Stimulated activated CD8-positive, alpha-beta memory T cell treated with anti-CD3 and anti-CD28 coated beads, Interleukin-7, amount 100 ng/mL, for 48 hours (primary cell): ENCODE results near the gene RNF169.
A peak's percentile ranks its signal among the peaks of the same experiment; 100 is the strongest.

Source experiments
- DNase-seq, 2 donors: peaks; one replicate each; pipeline ENCODE4 v3.0.0-alpha.2; 2020; ENCODE audit warnings: low read depth in 1 of 2; ENCODE audit errors: extremely low read depth in 1 of 2

RNF169 gene

DNA sequence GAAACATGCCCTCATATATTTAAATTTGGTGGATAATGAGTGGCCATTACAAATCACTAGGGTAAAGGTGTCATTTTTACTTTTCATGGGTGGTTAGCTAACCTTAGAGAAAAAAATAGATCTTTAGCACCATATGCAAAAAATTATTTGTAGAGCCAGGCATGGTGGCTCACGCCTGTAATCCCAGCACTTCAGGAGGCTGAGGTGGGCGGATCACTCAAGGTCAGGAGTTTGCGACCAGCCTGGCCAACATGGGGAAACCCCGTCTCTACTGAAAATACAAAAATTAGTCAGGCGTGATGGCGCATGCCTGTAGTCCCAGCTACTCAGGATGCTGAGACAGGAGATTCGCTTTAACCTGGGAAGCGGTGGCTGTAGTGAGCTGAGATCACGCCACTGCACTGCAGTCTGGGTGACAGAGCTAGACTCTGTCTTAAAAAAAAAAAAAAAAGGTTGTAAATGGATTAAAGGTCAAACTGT, 19.6 kb downstream of the RNF169 start:
- DNase-seq, result peak in 1 of 2 donors; percentile 28

DNA sequence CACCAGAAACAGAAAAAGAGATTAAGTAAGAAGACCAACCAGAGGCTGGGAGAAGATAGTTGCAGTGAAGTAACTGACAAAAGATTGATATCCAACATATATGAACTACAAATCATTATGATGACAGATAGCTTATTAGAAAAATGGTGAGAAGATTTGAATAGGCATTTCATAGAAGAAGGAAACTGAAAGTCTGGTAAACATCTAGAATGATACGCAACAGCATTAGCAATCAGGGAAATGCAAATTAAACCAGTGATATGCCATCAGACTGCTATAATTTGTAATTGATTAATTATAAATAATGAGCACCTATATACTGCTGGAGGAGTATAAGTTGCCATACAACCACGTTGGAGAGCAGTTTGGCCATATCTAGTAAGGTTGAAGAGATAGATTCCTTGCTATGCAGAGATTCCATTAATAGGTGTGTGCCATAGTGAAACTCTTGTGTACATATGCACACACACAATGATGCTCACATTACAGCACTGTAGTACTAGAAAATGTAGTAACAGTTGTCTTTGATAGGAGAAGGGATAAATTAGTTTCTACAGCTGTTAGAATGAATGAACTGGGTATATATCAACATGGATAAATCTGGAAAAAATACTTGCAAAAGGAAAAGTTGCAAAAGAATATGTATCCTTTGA, 20.5 kb downstream of the RNF169 start:
- no peak for DNase-seq

DNA sequence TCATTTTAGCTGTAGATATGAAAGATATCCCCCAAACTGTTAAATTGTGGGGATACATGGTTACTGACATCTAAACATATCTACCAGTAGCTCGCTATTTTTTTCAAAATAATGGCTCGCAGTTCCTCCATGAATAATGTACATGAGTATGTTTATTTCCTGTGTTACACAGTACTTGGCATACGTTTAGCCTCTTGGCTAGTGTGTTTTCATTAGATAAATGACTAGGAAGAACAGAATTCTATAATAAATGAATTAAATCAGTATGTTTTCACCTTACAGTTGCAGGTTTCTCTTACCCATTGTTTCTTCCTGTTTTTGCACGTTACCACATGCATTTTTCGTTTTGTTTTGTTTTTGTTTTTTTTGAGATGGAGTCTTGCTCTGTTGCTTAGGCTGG, 21.8 kb downstream of the RNF169 start:
- no peak for DNase-seq

DNA sequence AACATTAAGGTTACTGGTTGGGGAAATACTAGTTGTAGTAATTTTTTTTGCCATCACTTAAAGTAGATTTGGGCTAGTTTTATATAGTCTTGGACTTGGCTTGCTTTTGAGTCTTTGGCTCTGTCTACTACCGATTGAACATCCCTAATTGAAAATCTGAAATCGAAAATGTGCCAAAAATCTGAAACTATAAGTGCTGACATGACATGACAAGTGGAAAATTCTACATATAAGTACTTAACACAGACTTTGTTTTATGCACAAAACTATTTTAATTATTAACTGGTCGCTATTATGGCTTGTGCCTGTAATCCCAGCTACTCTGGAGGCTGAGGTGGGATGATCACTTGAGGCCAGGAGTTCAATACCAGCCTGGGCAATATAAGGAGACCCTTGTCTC, 22.5 kb downstream of the RNF169 start:
- no peak for DNase-seq

DNA sequence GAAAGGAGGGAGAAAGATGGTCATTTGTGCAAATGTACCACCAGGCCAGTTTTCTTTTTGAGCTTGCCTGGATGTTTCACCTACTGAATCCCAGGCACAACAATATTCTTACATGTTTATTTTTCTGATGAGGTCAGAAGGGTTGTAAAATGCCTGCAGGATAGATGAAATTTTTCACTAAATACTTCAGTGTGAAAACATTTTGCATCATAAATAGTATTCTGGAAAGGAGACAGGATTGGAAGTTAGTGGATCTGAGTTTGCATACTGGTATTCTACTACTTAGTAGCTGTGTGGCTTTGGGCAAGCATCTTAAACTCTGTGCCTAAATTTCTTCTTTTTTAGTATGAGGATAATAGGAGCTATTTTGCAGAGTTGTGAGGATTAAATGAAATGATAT, 24.8 kb downstream of the RNF169 start:
- DNase-seq, result no peak

DNA sequence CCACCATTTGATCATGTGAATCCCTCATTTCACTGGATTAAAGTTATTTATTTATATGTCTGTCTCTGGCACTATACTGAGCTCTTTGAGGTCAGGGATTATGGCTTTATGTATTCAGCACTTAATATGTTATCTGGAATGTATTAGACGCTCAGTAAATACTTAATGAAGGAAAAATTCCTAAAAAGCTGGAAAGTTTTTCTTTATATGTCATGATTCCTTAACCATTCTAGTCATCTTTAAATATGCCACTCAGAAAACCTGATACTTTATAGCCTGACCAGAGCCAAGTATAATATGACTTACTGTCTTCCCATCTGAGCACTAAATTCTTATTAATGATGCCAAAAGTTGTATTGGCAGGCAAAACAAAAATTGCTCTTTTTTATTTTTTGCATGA, 27.1 kb downstream of the RNF169 start:
- DNase-seq, result no peak

DNA sequence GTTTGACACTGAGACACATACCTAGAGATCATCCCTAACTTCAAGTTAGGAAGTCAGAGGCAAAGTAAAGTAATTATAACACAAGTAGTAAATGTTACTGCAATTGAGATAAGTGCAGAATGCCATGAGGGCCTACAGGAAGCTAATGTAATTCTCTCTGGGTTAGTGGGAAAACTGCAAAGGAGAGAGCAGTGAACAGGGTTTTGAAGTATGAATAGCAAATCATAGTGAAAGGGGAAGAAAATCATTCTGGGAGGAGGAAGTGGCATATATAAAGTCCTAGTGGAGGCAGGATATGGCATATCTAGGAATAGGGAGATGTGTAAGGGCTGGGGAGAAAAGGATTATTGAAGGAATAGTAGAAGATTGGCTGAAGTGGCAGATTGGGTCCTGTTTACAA, 27.9 kb downstream of the RNF169 start:
- DNase-seq, result no peak

DNA sequence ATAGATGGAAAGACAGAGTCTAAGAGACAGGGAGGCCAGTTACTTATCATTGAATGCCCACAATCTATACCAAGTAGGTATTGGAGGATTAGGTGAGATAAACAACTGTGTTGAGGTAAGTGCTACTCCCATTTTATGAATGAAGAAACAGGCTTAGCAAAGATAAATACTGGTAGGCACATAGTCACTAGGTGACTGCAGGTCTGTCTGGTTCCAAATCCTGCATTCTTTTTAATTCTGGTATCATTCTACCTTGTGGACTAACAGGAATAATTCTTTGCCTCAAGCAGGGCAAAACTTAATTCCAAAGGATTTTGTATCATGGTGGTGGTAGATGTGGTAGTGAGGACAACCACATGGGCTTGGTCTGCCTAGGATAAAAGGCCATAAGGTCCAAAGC, 28.4 kb downstream of the RNF169 start:
- no peak for DNase-seq

DNA sequence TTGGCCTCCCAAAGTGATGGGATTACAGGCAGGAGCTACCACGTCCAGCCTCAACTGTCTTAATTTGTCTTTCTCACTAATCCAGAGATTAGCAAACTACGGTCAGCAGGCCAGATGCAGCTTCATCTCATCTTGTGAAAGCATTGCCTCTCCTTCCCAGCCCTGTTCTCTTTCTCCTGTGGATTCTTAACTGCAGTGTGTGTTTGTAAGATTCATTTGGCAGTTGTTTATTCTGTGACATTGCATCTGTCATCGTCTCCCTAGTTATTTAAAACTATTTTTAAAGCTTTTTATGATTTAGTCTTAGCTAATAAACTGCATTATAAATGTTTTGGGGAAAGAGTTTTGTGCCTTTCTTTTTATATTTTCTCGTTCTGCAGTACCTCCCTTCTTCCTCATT, 29.2 kb downstream of the RNF169 start:
- DNase-seq, result no peak

DNA sequence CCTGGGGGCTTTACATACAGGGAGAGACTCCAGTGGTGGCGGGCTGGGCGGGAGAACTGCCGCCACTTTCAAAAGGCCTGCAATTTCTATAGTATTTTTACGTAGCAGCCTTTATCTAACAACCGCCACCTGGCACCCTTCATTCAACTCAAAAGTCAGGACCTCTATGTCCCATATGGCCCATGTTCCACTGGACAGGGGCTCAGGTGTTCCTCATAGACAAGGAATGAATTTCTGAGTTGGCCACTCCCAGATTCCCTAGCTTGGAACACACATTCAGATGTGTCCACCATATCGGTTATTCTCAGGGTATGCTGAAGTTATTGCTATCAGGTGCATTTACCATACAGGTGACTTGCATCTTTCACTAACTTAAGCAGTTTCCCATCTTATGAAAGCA, 29.9 kb downstream of the RNF169 start:
- DNase-seq, result no peak

DNA sequence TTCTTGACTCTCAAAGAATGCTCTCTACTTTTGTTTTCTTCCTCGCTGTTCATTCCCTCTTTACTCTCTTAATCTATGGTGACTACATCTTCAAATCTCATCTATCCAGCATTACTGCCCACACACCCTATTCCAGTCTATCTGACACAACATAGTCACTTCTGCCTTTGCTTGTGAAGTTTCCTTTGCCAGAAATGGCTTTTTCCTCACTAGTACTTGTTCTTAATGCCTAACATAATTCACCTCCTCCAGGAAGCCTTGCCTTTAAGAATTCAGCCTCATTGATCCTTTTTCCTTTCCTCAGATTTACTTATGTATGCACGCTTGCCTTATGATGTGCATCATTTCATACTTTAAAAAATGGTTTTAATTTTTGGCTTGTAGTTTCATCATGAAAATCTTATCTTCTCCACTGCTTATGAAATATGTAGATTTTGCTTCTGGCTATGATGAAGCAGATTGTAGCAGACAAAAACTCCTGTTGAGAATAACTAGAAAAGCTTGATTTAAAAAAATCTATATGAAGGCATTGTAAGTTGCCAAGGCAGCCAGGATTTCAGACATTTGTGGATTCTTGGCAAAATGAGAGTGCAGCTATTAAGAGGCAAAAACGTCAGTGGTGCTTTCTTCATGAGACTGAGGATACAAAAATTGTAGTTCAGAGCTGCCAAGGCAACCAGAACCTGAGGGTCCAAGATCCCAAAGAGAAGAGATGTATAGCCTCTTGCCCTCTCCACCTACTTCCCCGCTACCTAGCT, 31.8 kb downstream of the RNF169 start:
- DNase-seq, result no peak

DNA sequence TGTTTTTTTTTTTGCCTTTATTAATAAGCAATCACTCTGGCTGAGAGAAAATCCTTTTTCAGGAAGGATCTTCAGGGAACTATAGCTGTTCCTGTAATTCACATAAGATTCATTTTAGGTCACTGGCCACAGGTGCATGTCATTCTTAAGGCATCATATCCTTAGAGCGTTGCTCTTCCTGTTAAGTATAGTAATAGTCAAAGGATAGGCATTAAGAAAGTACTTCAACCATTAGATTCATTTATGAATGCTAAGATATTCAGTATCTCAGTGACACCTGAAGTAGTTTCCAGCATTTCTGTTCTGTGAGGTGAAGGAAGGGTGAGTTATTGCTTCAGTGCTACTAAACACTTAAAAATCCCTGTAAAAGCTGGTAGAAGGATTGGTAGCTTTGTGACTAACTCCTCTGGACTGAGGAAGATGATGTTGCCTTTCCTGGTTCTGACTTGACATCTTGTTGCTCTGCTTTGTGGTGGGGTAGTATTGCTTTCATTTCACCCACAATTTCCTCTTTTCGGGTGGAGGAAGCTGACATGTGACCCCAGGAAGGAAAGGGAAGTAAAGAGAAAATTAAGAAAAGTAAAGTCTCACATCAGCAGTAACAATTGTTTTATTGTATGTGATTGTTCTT, 34.7 kb downstream of the RNF169 start:
- DNase-seq, result no peak

DNA sequence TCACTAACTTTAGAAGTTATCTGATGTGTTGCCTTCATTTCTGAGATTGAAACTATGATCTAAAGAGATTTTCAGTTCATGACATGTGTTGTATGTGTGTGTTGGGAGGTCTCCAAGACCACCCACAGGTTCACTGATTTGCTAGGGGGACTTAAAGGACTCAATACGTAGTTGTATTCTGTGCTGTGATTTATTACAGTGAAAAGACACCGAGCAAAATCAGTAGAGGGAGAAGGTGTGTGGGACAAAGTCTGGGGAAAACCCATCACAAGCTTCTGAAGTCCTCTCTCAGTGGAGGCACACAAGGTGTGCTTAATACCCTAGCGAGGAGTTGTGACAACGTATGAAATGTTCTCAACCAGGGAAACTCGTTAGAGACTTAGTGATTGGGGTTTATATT, 35.6 kb downstream of the RNF169 start:
- DNase-seq, result no peak

DNA sequence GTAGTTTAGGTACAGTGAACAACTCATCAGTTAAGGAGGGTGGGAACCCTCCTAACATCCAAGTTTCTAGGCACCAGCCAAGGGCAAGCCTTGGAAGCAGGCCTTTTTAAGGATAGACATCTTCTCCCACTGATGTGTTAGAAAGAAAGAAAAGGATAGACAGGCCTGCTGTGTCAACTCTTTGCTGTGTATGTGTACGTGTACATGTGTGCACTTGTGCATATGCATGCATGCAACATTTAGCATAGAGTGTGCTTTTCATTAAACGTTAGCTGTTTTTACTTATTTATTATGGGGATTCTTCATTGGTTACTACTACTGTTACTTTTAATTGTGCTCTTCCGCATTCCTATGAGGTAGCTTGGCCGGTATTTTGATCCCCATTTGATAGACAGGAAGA, 36.1 kb downstream of the RNF169 start:
- no peak for DNase-seq

DNA sequence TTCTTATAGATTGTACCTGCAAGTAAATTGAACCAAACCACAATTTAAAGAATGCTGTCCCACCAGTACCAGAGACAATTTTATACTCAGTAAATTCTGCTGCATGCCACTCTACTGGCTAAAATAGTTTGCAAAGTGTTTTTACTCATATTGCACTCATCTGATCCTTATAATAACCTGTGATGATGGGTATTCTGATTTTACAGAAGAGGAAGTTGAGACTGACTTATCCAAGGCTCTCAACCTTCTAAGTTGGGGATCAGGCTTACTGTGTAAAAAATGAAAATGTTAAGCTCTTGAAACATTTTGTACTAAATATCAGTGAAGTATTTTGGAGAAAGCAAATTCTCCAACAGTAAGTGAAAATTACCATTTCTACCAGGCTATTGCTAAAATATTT, 37.9 kb downstream of the RNF169 start:
- no peak for DNase-seq

DNA sequence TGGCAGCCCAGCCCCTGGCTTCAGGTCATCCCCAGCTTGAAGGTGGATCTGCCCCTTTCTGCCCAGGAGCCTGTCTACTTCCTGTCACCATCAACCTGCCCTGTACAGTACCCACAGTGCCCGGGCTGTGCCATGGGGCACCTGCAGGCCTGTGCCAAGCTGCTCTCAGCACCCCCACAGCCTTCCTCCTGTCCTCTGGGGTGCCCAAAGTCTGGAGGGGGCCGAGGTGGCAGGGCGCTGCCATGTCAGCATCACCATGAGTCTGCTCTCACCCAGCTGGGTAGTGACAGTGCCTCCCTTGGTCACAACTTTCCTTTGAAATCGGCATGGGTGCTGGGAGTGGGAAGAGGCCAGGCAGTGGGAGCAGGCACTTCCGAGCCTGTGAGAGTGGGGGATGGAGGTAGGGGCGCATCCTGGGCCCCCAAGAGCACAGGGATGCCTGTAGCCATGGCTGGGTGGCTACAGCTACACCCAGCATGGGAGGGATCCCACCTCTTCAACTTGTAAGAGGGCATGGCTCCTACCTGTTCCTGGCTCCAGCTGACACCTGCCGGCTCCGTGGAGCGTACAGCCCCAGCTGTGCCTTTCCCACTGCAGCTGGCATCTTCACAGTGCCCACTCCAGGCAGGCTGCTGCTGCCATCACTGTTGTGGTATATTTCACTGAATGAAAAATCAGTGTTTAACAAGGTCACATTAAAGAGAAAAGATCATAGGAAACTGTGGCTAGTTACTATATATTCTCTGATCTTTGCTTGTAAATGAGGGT, 42.9 kb downstream of the RNF169 start:
- DNase-seq, result no peak

DNA sequence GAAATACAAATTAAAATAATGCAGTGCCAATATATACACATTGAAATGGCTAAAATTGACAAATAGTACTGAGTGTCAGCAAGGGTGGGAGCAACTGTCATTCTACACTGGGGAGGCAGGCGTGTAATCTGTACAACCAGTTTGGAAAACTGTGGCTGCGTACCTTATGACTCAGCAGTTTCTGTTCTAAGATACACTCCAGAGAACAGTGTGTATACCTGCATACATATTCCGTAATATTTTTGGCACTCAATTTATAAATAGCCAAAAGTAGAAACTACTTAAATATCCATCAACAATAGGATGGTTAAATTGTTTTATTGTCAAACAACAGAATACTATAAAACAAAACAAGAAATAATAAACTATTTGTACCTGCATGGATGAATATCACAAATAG, 57.6 kb downstream of the RNF169 start:
- no peak for DNase-seq

DNA sequence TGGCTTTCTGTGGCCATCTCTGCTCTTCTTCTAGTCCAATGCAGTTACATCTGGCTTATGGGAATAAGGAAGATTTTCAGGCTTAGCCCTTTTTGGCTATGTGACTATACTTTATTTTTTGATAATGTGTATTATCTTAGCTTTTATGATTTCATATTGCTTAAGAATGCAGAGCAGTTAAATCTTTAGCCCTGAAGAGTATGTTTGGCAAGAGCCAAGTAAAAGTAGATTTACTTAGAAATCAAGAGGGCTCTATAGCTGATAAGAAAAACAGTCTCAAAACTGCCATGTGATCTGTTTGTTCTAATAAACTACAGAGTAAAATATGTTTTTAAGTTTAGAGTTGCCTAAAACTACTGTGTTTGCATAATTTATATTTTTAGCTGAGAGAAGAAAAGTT, 61.2 kb downstream of the RNF169 start:
- DNase-seq, result no peak

DNA sequence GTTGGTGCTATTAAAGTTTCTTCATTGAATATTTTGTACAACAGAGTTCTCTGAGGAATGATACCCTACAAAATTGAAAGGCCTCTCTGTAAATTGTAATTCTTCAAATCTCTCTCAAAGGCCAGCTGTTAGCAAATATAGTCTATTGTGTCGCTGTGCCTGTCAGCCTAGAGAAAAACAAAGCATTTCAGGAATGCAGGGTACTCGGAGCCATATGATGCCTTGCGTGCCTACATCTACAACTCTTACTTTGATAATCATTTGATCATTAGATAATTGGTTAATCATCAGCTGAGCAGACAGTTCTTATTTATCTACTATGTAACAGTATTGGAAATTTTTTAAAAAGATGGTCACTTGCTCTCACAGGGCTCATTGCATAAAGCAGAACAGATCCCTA, 67.3 kb downstream of the RNF169 start:
- DNase-seq, result no peak

DNA sequence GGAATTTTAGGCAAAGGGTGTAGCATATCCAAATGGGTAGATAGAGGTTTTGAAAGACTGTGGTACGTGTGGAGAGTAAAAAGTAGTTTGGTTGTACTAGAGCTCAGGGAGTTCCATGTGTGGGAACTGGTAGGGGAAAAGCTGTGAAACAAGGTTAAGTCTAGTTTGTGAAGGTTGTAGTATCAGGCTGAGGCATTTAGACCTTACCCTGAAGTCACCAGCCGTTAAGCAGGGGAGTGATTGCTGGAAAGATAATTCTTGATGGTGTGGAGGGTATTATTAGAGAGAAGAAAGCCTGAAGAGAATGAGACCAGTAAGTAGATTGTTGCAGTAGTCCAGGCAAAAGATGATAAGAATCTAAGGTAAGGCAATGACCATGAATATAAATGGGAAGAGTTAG, 68.0 kb downstream of the RNF169 start:
- no peak for DNase-seq

DNA sequence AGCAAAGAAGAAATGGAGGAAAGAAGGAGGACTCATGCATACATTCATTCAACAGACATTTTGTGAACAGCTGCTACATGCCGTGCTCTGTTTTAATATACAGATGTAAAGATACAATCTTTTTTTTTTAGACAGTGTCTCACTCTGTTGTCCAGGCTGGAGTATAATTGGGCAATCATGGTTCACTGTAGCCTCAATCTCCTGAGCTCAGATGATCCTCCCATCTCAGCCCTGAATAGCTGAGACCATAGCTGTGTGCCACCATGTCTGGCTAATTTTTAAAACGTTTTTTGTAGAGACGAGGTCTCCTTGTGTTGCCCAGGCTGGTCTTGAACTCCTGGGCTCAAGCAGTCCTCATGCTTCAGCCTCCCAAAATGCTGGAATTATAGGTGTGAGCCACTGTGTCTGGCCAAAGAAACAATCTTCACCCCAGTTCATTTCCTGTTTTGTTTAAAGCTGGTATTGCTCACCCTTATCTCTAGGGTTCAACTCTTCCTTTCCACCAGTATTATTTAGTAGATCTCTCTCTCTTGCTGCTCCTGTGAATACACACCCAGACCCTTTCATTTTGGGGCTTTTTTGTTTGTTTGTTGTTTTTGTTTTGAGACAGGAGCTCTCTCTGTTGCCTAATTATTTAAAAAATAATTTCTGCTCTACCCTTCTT, 69.8 kb downstream of the RNF169 start:
- DNase-seq, result no peak
